H9 (cell line): ENCODE measurements around the gene PCDHGA2. TPM values are rescaled to one million over a fixed set of nuclear protein-coding genes. Genes with fewer than 3 reads are reported as not detected.

Experiments used
- DNase-seq: peaks from one replicate; pipeline ENCODE4 v3.0.0-alpha.2; 2017
- H2AFZ ChIP-seq: one replicate; pipeline ENCODE4 v1.6.1; 2013; ENCODE audit warnings: mild to moderate bottlenecking, low read length, control low read depth, moderate library complexity
- H2AK5ac ChIP-seq: 2 replicates; pipeline ENCODE4 v1.6.1; 2013; ENCODE audit warnings: low read length, control low read depth, mixed read lengths; ENCODE audit not compliant: insufficient read length
- H2BK120ac ChIP-seq: one replicate; pipeline ENCODE4 v1.6.1; 2013; ENCODE audit warnings: low read depth, mild to moderate bottlenecking, low read length, control low read depth, inconsistent platforms; ENCODE audit not compliant: poor library complexity, severe bottlenecking
- H2BK12ac ChIP-seq: 2 replicates; pipeline ENCODE4 v1.6.1; 2013; ENCODE audit warnings: low read length, control low read depth, mixed read lengths, low read depth; ENCODE audit not compliant: insufficient read length
- H2BK15ac ChIP-seq: 2 replicates; pipeline ENCODE4 v1.6.1; 2013; ENCODE audit warnings: low read depth, low read length, control low read depth
- H2BK20ac ChIP-seq: one replicate; pipeline ENCODE4 v1.6.1; 2013; ENCODE audit warnings: low read depth, mild to moderate bottlenecking, low read length, control low read depth, inconsistent platforms; ENCODE audit not compliant: poor library complexity, severe bottlenecking
- H2BK5ac ChIP-seq: 2 replicates; pipeline ENCODE4 v1.6.1; 2013; ENCODE audit warnings: low read length, control low read depth, mixed read lengths; ENCODE audit not compliant: insufficient read length
- H3K14ac ChIP-seq: 2 replicates; pipeline ENCODE4 v1.6.1; 2013; ENCODE audit warnings: low read length, control low read depth; ENCODE audit not compliant: insufficient read depth
- H3K18ac ChIP-seq: 2 replicates; pipeline ENCODE4 v1.6.1; 2013; ENCODE audit warnings: low read depth, mild to moderate bottlenecking, mixed read lengths, low read length, control low read depth; ENCODE audit not compliant: insufficient read length
- H3K23ac ChIP-seq: 2 replicates; pipeline ENCODE4 v1.6.1; 2013; ENCODE audit warnings: low read length, control low read depth, mixed read lengths, low read depth; ENCODE audit not compliant: insufficient read length
- H3K23me2 ChIP-seq: 2 replicates; pipeline ENCODE4 v1.6.1; 2013; ENCODE audit warnings: low read depth, mild to moderate bottlenecking, mixed read lengths, low read length, control low read depth; ENCODE audit not compliant: insufficient read length, poor library complexity, severe bottlenecking
- H3K27ac ChIP-seq: 2 replicates; pipeline ENCODE4 v1.5.1; 2013; ENCODE audit warnings: low read length, control low read depth, mixed read lengths, low read depth; ENCODE audit not compliant: insufficient read length
- H3K27me3 ChIP-seq: 2 replicates; pipeline ENCODE4 v1.6.1; 2013; ENCODE audit warnings: low read length, control low read depth, inconsistent platforms; ENCODE audit not compliant: insufficient read depth
- H3K4ac ChIP-seq: 2 replicates; pipeline ENCODE4 v1.6.1; 2013; ENCODE audit warnings: low read depth, mild to moderate bottlenecking, control low read depth, inconsistent platforms, low read length, moderate library complexity
- H3K4me1 ChIP-seq: 2 replicates; pipeline ENCODE4 v1.6.1; 2013; ENCODE audit warnings: low read length, control low read depth, inconsistent platforms; ENCODE audit not compliant: insufficient read depth
- H3K4me2 ChIP-seq: 2 replicates; pipeline ENCODE4 v1.6.1; 2013; ENCODE audit warnings: low read length, control low read depth, mixed read lengths; ENCODE audit not compliant: insufficient read length, insufficient read depth
- H3K56ac ChIP-seq: 2 replicates; pipeline ENCODE4 v1.6.1; 2013; ENCODE audit warnings: low read depth, mild to moderate bottlenecking, mixed read lengths, low read length, control low read depth; ENCODE audit not compliant: insufficient read length
- H3K79me1 ChIP-seq: 2 replicates; pipeline ENCODE4 v1.6.1; 2013; ENCODE audit warnings: low read depth, mild to moderate bottlenecking, moderate library complexity, low read length, control low read depth, inconsistent platforms; ENCODE audit not compliant: insufficient read depth, poor library complexity, severe bottlenecking
- H3K79me2 ChIP-seq: 2 replicates; pipeline ENCODE4 v1.6.1; 2013; ENCODE audit warnings: low read length, control low read depth, inconsistent platforms; ENCODE audit not compliant: insufficient read depth
- H3K9ac ChIP-seq: 2 replicates; pipeline ENCODE4 v1.6.1; 2013; ENCODE audit warnings: low read length, control low read depth, mixed read lengths; ENCODE audit not compliant: insufficient read length; ENCODE audit errors: extremely low read depth
- H3K9me3 ChIP-seq: one replicate; pipeline ENCODE4 v1.6.1; 2013; ENCODE audit warnings: low read depth, low read length, inconsistent platforms; ENCODE audit not compliant: control insufficient read depth
- H3T11ph ChIP-seq: one replicate; pipeline ENCODE4 v1.6.1; 2013; ENCODE audit warnings: mild to moderate bottlenecking, low read length, control low read depth, inconsistent platforms
- H4K20me1 ChIP-seq: one replicate; pipeline ENCODE4 v1.6.1; 2013; ENCODE audit not compliant: control insufficient read depth, insufficient read length, insufficient read depth
- H4K5ac ChIP-seq: 2 replicates; pipeline ENCODE4 v1.6.1; 2013; ENCODE audit warnings: low read depth, mild to moderate bottlenecking, mixed read lengths, low read length, control low read depth; ENCODE audit not compliant: insufficient read length
- H4K8ac ChIP-seq: replicated peaks from 2 replicates; pipeline ENCODE4 v1.6.1; 2013; ENCODE audit warnings: low read length, control low read depth, mixed read lengths, low read depth; ENCODE audit not compliant: insufficient read length
- H4K91ac ChIP-seq: 2 replicates; pipeline ENCODE4 v1.6.1; 2013; ENCODE audit warnings: low read depth, mild to moderate bottlenecking, moderate library complexity, mixed read lengths, low read length, control low read depth; ENCODE audit not compliant: insufficient read length
- H3K27ac Mint-ChIP-seq, 3 experiments: 2 replicates in 2 of 3; 3 replicates in 1 of 3; pipeline ENCODE4 v1.8.0; 2020 to 2021; ENCODE audit warnings: mixed read lengths in 3 of 3, mild to moderate bottlenecking in 1 of 3, moderate library complexity in 1 of 3
- H3K27me3 Mint-ChIP-seq: 2 replicates; pipeline ENCODE4 v1.8.0; 2021; ENCODE audit warnings: low read depth, mild to moderate bottlenecking, moderate library complexity, mixed read lengths
- H3K36me3 Mint-ChIP-seq, 3 experiments: 2 replicates in 2 of 3; 3 replicates in 1 of 3; pipeline ENCODE4 v1.8.0; 2020 to 2021; ENCODE audit warnings: low read depth in 3 of 3, mixed read lengths in 3 of 3; ENCODE audit not compliant: insufficient read depth in 1 of 3
- H3K4me1 Mint-ChIP-seq, 2 experiments: 2 replicates each; pipeline ENCODE4 v1.8.0; 2020; ENCODE audit warnings: mixed read lengths in 2 of 2
- H3K4me3 Mint-ChIP-seq, 2 experiments: 2 replicates in 1 of 2; 3 replicates in 1 of 2; pipeline ENCODE4 v1.8.0; 2020 to 2021; ENCODE audit warnings: mild to moderate bottlenecking in 2 of 2, mixed read lengths in 2 of 2, moderate library complexity in 1 of 2
- H3K9me3 Mint-ChIP-seq, 2 experiments: 2 replicates in 1 of 2; 3 replicates in 1 of 2; pipeline ENCODE4 v1.8.0; 2020; ENCODE audit warnings: mild to moderate bottlenecking in 2 of 2, mixed read lengths in 2 of 2, moderate library complexity in 1 of 2
- WGBS: extraction: QIAGEN DNeasy Blood & Tissue Kit; methylation state at CpG from one replicate; pipeline ENCODE4 v1.1.7; 2013; ENCODE audit warnings: missing lambda C conversion rate, low lambda C conversion rate, mixed read lengths; ENCODE audit not compliant: insufficient read length; ENCODE audit errors: extremely low coverage; 5-methylcytosine and 5-hydroxymethylcytosine counted together
- total RNA-seq: library from RNA; stranded (reverse); gene quantifications from 2 replicates; pipeline ENCODE4 v1.2.1, GENCODE V29; 2021
- TF ChIP-seq, protein P1 (sequence below): fragments of 200-600 bp; sonication (generic); conservative IDR thresholded peaks from 3 replicates; pipeline ENCODE4 v1.8.0; 2021; ENCODE audit warnings: antibody characterized with exemption, mild to moderate bottlenecking

Gene PCDHGA2
- total RNA-seq, 1 experiment from 2014 or later = 0.90 TPM

- Mint-ChIP-seq H3K36me3 (peaks cover 33 to 52% (median 50%) of the 10 kb centered on the region in 3 experiments), H3K4me1 (no peaks in the 10 kb centered on the region), H3K9me3 (peaks cover 60 to 69% of the 10 kb centered on the region in 2 experiments), H3K4me3 (no peak overlapping the region), H3K27me3 (peaks cover 9% of the 10 kb centered on the region), H3K27ac (no peak overlapping the region)
- Histone ChIP-seq H2BK20ac (no peak overlapping the region), H4K20me1 (no peaks in the 10 kb centered on the region), H3K4me2 (no peak overlapping the region), H2BK120ac (no peak overlapping the region), H3K79me1 (no peaks in the 10 kb centered on the region), H3K27ac (no peak overlapping the region), H3K4me1 (no peaks in the 10 kb centered on the region), H2BK12ac (no peak overlapping the region), H3K18ac (no peak overlapping the region), H3K23ac (no peak overlapping the region), H3K27me3 (no peaks in the 10 kb centered on the region), H2BK15ac (no peak overlapping the region), H3K56ac (no peak overlapping the region), H4K91ac (no peak overlapping the region), H3K23me2 (no peaks in the 10 kb centered on the region), H4K5ac (no peak overlapping the region), H3K14ac (no peak overlapping the region), H3K4ac (no peak overlapping the region), H4K8ac (no peak overlapping the region), H3T11ph (no peak overlapping the region), H2AFZ (no peak overlapping the region), H2AK5ac (no peak overlapping the region), H3K9me3 (peaks cover 34% of the 10 kb centered on the region), H3K9ac (no peak overlapping the region), H2BK5ac (no peak overlapping the region), H3K79me2 (no peaks in the 10 kb centered on the region)
- DNase-seq = no peak
- WGBS = no CpG with 5 or more reads among the region's 14 CpGs
- TF ChIP-seq, protein P1, sequence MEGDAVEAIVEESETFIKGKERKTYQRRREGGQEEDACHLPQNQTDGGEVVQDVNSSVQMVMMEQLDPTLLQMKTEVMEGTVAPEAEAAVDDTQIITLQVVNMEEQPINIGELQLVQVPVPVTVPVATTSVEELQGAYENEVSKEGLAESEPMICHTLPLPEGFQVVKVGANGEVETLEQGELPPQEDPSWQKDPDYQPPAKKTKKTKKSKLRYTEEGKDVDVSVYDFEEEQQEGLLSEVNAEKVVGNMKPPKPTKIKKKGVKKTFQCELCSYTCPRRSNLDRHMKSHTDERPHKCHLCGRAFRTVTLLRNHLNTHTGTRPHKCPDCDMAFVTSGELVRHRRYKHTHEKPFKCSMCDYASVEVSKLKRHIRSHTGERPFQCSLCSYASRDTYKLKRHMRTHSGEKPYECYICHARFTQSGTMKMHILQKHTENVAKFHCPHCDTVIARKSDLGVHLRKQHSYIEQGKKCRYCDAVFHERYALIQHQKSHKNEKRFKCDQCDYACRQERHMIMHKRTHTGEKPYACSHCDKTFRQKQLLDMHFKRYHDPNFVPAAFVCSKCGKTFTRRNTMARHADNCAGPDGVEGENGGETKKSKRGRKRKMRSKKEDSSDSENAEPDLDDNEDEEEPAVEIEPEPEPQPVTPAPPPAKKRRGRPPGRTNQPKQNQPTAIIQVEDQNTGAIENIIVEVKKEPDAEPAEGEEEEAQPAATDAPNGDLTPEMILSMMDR = no peak
Measured at GRCh38 chr5:141374627-141375026, 36.1 kb downstream of the PCDHGA2 start.
